Upper lobe of left lung (tissue), 4 donors: ENCODE measurements around the gene CSH1.

Experiments
- CTCF ChIP-seq, 6 experiments: fragments of 450-650 bp in 4 of 6; fragments of 200-600 bp in 2 of 6; sonication (generic) in 2 of 6; IDR thresholded peaks; one replicate each; pipeline ENCODE4 v1.5.1; 2016 to 2019; ENCODE audit warnings: antibody characterized with exemption in 6 of 6
- EP300 ChIP-seq, 4 donors: sonication (generic); formaldehyde crosslinking; IDR thresholded peaks; one replicate each; pipeline ENCODE4 v1.5.1; 2017; ENCODE audit warnings: antibody characterized with exemption in 4 of 4, control low read depth in 2 of 4
- POLR2A ChIP-seq, 4 donors: fragments of 450-650 bp; IDR thresholded peaks; one replicate each; pipeline ENCODE4 v1.5.1; 2016 to 2017; ENCODE audit warnings: antibody characterized with exemption in 4 of 4, mild to moderate bottlenecking in 2 of 4
- POLR2AphosphoS5 ChIP-seq, 2 donors: sonication (generic); formaldehyde crosslinking; IDR thresholded peaks; one replicate each; pipeline ENCODE4 v1.5.1; 2017; ENCODE audit warnings: antibody characterized with exemption in 2 of 2

- TF ChIP-seq CTCF (IDR thresholded peaks at IDR 0.05): no peak
- no peak for TF ChIP-seq POLR2A (IDR thresholded peaks at IDR 0.05)
- no peak for TF ChIP-seq POLR2AphosphoS5 (IDR thresholded peaks at IDR 0.05)
- TF ChIP-seq EP300 (IDR thresholded peaks at IDR 0.05): no peak
Measured at GRCh38 chr17:63845509-63845908, 50.9 kb downstream of the CSH1 start.
